Measurements from ENCODE around the gene UNC79. TPM values are rescaled to one million over a fixed set of nuclear protein-coding genes. Genes with fewer than 3 reads are reported as not detected.
"Not testable (repeated sequence)": the region's sequence is repeated elsewhere in the genome, so short reads cannot be mapped to it uniquely, and the experiment has no call there.

Gene UNC79
- total RNA-seq, 2 donors from 2014 or later: 6.0 to 14.4 TPM

- no peak for TF ChIP-seq CTCF (conservative IDR thresholded peaks at IDR 0.05)
- no peak for DNase-seq
These were observed 27.8 kb upstream of the UNC79 start for GRCh38 chr14:93402951-93403350.

GRCh38 chr14:93410021-93410420, 20.7 kb upstream of the UNC79 start:
- no peaks in the 10 kb centered on the region for H3K4me1 ChIP-seq (ENCODE audit: control insufficient read depth, insufficient read depth, low read length)
- DNase-seq: no peak
- Mint-ChIP-seq H3K4me3 (no peak overlapping the region), H3K4me1 (no peaks in the 10 kb centered on the region), H3K36me3 (ENCODE audit: low read depth) (no peaks in the 10 kb centered on the region), H3K27ac (no peak overlapping the region), H3K27me3 (ENCODE audit: insufficient read depth) (no peaks in the 10 kb centered on the region), H3K9me3 (peaks cover 6% of the 10 kb centered on the region)
- H3K4me3 ChIP-seq (ENCODE audit: low read length): no peak overlapping the region
- H3K27ac ChIP-seq (ENCODE audit: low read depth, low read length): no peak overlapping the region
- H3K9me3 ChIP-seq (ENCODE audit: control insufficient read depth, low read length): no peaks in the 10 kb centered on the region
- H3K9ac ChIP-seq (ENCODE audit: extremely low read depth, low read length, poor library complexity, severe bottlenecking): no peak overlapping the region
- no peaks in the 10 kb centered on the region for H3K36me3 ChIP-seq (ENCODE audit: control insufficient read depth, insufficient read depth, low read length)
- no peak for TF ChIP-seq CTCF (conservative IDR thresholded peaks at IDR 0.05)
- WGBS, 2 experiments (ENCODE audit: insufficient coverage in 1 of 2, insufficient read length in 1 of 2): 83 to 95% methylated on average over 1 to 2 of the region's 2 CpGs
- H3K27me3 ChIP-seq (ENCODE audit: control insufficient read depth, insufficient read depth, low read length, poor library complexity, severe bottlenecking): no peaks in the 10 kb centered on the region

More at GRCh38 chr14:93402951-93403350, 27.8 kb upstream of the UNC79 start:
- Mint-ChIP-seq H3K27me3 (ENCODE audit: insufficient read depth) (no peaks in the 10 kb centered on the region), H3K4me3 (no peak overlapping the region), H3K27ac (no peak overlapping the region), H3K4me1 (peaks cover 8% of the 10 kb centered on the region), H3K36me3 (ENCODE audit: low read depth) (no peaks in the 10 kb centered on the region), H3K9me3 (no peaks in the 10 kb centered on the region)
- 44 to 58% methylated on average over 3 of the region's 3 CpGs for WGBS, 2 experiments (ENCODE audit: insufficient coverage in 1 of 2, insufficient read length in 1 of 2)
- no peak overlapping the region for H3K27ac ChIP-seq (ENCODE audit: low read depth, low read length)
- no peaks in the 10 kb centered on the region for H3K36me3 ChIP-seq (ENCODE audit: control insufficient read depth, insufficient read depth, low read length)
- no peak overlapping the region for H3K9ac ChIP-seq (ENCODE audit: extremely low read depth, low read length, poor library complexity, severe bottlenecking)
- no peaks in the 10 kb centered on the region for H3K9me3 ChIP-seq (ENCODE audit: control insufficient read depth, low read length)
- no peaks in the 10 kb centered on the region for H3K27me3 ChIP-seq (ENCODE audit: control insufficient read depth, insufficient read depth, low read length, poor library complexity, severe bottlenecking)
- H3K4me3 ChIP-seq (ENCODE audit: low read length): no peak overlapping the region
- no peaks in the 10 kb centered on the region for H3K4me1 ChIP-seq (ENCODE audit: control insufficient read depth, insufficient read depth, low read length)

GRCh38 chr14:93410893-93411292, 19.8 kb upstream of the UNC79 start:
- no peak overlapping the region for H3K4me3 Mint-ChIP-seq
- no peak for DNase-seq
- Histone ChIP-seq H3K9ac (ENCODE audit: extremely low read depth, low read length, poor library complexity, severe bottlenecking) (no peak overlapping the region), H3K4me1 (ENCODE audit: control insufficient read depth, insufficient read depth, low read length) (no peaks in the 10 kb centered on the region), H3K4me3 (ENCODE audit: low read length) (no peak overlapping the region), H3K27me3 (ENCODE audit: control insufficient read depth, insufficient read depth, low read length, poor library complexity, severe bottlenecking) (no peaks in the 10 kb centered on the region), H3K9me3 (ENCODE audit: control insufficient read depth, low read length) (no peaks in the 10 kb centered on the region), H3K36me3 (ENCODE audit: control insufficient read depth, insufficient read depth, low read length) (no peaks in the 10 kb centered on the region), H3K27ac (ENCODE audit: low read depth, low read length) (no peak overlapping the region)
- WGBS, 2 experiments (ENCODE audit: insufficient coverage in 1 of 2, insufficient read length in 1 of 2): 94 to 100% methylated on average over 2 to 3 of the region's 3 CpGs
- peaks cover 6% of the 10 kb centered on the region for H3K9me3 Mint-ChIP-seq
- no peaks in the 10 kb centered on the region for H3K36me3 Mint-ChIP-seq (ENCODE audit: low read depth)
- no peaks in the 10 kb centered on the region for H3K4me1 Mint-ChIP-seq
- no peak for TF ChIP-seq CTCF (conservative IDR thresholded peaks at IDR 0.05)
- H3K27me3 Mint-ChIP-seq (ENCODE audit: insufficient read depth): no peaks in the 10 kb centered on the region
- H3K27ac Mint-ChIP-seq: no peak overlapping the region

- H3K36me3 Mint-ChIP-seq (ENCODE audit: low read depth); H3K36me3 ChIP-seq (ENCODE audit: control insufficient read depth, insufficient read depth, low read length); H3K4me1 ChIP-seq (ENCODE audit: control insufficient read depth, insufficient read depth, low read length); H3K27ac Mint-ChIP-seq; H3K9ac ChIP-seq (ENCODE audit: extremely low read depth, low read length, poor library complexity, severe bottlenecking); DNase-seq; H3K4me3 ChIP-seq (ENCODE audit: low read length); H3K27ac ChIP-seq (ENCODE audit: low read depth, low read length); H3K4me1 Mint-ChIP-seq; H3K4me3 Mint-ChIP-seq: not testable (repeated sequence)
- Histone ChIP-seq H3K27me3 (ENCODE audit: control insufficient read depth, insufficient read depth, low read length, poor library complexity, severe bottlenecking) (peaks cover 13% of the 10 kb centered on the region), H3K9me3 (ENCODE audit: control insufficient read depth, low read length) (peaks cover 60% of the 10 kb centered on the region)
- Mint-ChIP-seq H3K27me3 (ENCODE audit: insufficient read depth) (peaks cover 17% of the 10 kb centered on the region), H3K9me3 (peaks cover 54% of the 10 kb centered on the region)
- 75% methylated on average over 1 of the region's 1 CpG; no CpG with 5 or more reads in 1 of the 2 experiments for WGBS, 2 experiments (ENCODE audit: insufficient coverage in 1 of 2, insufficient read length in 1 of 2)
These were observed 5.6 kb upstream of the UNC79 start for GRCh38 chr14:93425136-93425535.
